Stomach (tissue), 9 donors: ENCODE results near the gene TMIE. TPM values are rescaled to one million over a fixed set of nuclear protein-coding genes. Genes with fewer than 3 reads are reported as not detected.

Experiments
- DNase-seq, 2 donors: peaks; one replicate each; pipeline versions ENCODE4 v3.0.0 to v3.0.0-alpha.2; 2013 to 2019
- H3K27ac ChIP-seq, 5 donors: fragments of 200-600 bp in 4 of 5; sonication (generic) in 4 of 5; one replicate each; pipeline ENCODE4 v1.5.1; 2013 to 2019; ENCODE audit warnings: mild to moderate bottlenecking in 1 of 5, moderate library complexity in 1 of 5
- H3K27me3 ChIP-seq, 3 donors: fragments of 200-600 bp; sonication (generic); one replicate each; pipeline ENCODE4 v1.5.1; 2017 to 2019; ENCODE audit warnings: mixed run types in 1 of 3
- H3K36me3 ChIP-seq, 4 donors: fragments of 200-600 bp; sonication (generic); 1 replicate in 3 of 4; 2 replicates in 1 of 4; pipeline ENCODE4 v1.5.1; 2016 to 2019
- H3K4me1 ChIP-seq, 4 donors: fragments of 200-600 bp; sonication (generic); one replicate each; pipeline ENCODE4 v1.5.1; 2016 to 2019
- H3K4me3 ChIP-seq, 4 donors: fragments of 200-600 bp; sonication (generic) in 3 of 4; one replicate each; pipeline ENCODE4 v1.5.1; 2016 to 2019; ENCODE audit warnings: mild to moderate bottlenecking in 1 of 4
- H3K9me3 ChIP-seq, 4 donors: fragments of 200-600 bp; sonication (generic); one replicate each; pipeline ENCODE4 v1.5.1; 2016 to 2019
- EP300 ChIP-seq: sonication (generic); formaldehyde crosslinking; IDR thresholded peaks from one replicate; pipeline ENCODE4 v1.6.1; 2017; ENCODE audit warnings: antibody characterized with exemption
- POLR2A ChIP-seq, 4 donors: fragments of 450-650 bp; IDR thresholded peaks; one replicate each; pipeline ENCODE4 v1.6.1; 2016; ENCODE audit warnings: antibody characterized with exemption in 4 of 4, control low read depth in 2 of 4, mild to moderate bottlenecking in 1 of 4, moderate library complexity in 1 of 4
- POLR2AphosphoS5 ChIP-seq, 3 donors: sonication (generic); formaldehyde crosslinking; IDR thresholded peaks; one replicate each; pipeline ENCODE4 v1.6.1; 2016; ENCODE audit warnings: antibody characterized with exemption in 3 of 3
- WGBS, 5 donors: extraction: QIAGEN DNeasy Blood & Tissue Kit in 3 of 5; methylation state at CpG; one replicate each; pipeline versions ENCODE4 v1.1.5 to v1.1.7; 2013 to 2018; 5-methylcytosine and 5-hydroxymethylcytosine counted together
- intact Hi-C: fragments of 100-400 bp; cut with DNase I; formaldehyde crosslinking; loops from one replicate; pipeline ENCODE4 v1.15.1; 2023; ENCODE audit warnings: low total_unique reads
- polyA plus RNA-seq, 3 donors: library from polyadenylated mRNA; stranded (reverse); fragments of 200-250 nt; gene quantifications; one replicate each; pipeline ENCODE4 v1.2.3, GENCODE V29; 2013
- total RNA-seq, 5 donors: library from RNA; depleted of rRNA; stranded (reverse); fragments of >200 nt; gene quantifications; one replicate each; pipeline versions ENCODE4 v1.1.0 to v1.2.3, GENCODE V29; 2014 to 2016
- TF ChIP-seq, protein P1 (sequence below), 7 experiments: fragments of 450-650 bp in 4 of 7; fragments of 200-600 bp in 3 of 7; sonication (generic) in 3 of 7; IDR thresholded peaks; one replicate each; pipeline ENCODE4 v1.5.1; 2016 to 2019; ENCODE audit warnings: antibody characterized with exemption in 7 of 7, control low read depth in 2 of 7, mild to moderate bottlenecking in 1 of 7
- donor health status: healthy with polysubstance abuse.
- donor health status: Bipolar disorder and iron deficiency.
- donor health status: healthy.

TMIE gene
- total and polyA plus RNA-seq, 8 donors: 0.46 to 1.0 (median 0.55) TPM; not detected in 5

- WGBS, 5 donors: 75 to 81% (median 79%) methylated on average over 6 of the region's 6 CpGs
- peak in 1 of 2 donors; percentile 81 for DNase-seq
- TF ChIP-seq, protein P1, sequence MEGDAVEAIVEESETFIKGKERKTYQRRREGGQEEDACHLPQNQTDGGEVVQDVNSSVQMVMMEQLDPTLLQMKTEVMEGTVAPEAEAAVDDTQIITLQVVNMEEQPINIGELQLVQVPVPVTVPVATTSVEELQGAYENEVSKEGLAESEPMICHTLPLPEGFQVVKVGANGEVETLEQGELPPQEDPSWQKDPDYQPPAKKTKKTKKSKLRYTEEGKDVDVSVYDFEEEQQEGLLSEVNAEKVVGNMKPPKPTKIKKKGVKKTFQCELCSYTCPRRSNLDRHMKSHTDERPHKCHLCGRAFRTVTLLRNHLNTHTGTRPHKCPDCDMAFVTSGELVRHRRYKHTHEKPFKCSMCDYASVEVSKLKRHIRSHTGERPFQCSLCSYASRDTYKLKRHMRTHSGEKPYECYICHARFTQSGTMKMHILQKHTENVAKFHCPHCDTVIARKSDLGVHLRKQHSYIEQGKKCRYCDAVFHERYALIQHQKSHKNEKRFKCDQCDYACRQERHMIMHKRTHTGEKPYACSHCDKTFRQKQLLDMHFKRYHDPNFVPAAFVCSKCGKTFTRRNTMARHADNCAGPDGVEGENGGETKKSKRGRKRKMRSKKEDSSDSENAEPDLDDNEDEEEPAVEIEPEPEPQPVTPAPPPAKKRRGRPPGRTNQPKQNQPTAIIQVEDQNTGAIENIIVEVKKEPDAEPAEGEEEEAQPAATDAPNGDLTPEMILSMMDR (IDR thresholded peaks at IDR 0.05): no peak
- TF ChIP-seq POLR2AphosphoS5 (IDR thresholded peaks at IDR 0.05) (no peak), POLR2A (IDR thresholded peaks at IDR 0.05) (no peak), EP300 (no peak)
- H3K27me3 ChIP-seq: no peaks in the 10 kb centered on the region
- intact Hi-C loops: no loop called here
- H3K4me3 ChIP-seq: no peak overlapping the region
- no peaks in the 10 kb centered on the region for H3K9me3 ChIP-seq
- peak overlapping the region in 1 of 5 donors; percentile 46 for H3K27ac ChIP-seq
- H3K36me3 ChIP-seq: peaks cover 0 to 68% (median 38%) of the 10 kb centered on the region in 4 donors
- H3K4me1 ChIP-seq: peaks cover 0 to 14% (median 9%) of the 10 kb centered on the region in 4 donors
These were observed 23.8 kb upstream of the TMIE start for GRCh38 chr3:46677411-46677726.

DNA sequence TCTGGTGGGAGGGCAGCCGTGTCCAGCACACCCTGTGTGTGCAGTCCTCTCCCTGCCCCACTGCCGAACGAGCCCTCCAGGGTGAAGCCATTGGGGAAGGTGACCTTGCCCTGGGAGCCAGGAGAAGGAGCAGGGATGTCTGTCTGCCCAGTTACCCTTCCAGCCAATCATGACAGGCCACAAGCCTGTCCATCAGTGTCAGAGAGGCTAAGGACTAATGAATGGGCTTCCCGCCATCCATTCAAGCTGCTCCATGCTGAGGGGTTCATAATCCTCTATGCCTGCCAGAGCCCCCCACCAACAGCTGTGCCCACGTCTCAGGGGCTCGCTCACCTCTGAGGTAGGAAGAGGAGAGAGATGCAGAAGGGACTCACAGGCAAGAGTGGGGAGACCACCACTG lies 22.9 kb upstream of the TMIE start:
- 94 to 100% (median 97%) methylated on average over 4 to 6 of the region's 6 CpGs for WGBS, 5 donors
- H3K9me3 ChIP-seq: no peaks in the 10 kb centered on the region
- no peak for TF ChIP-seq POLR2AphosphoS5 (IDR thresholded peaks at IDR 0.05)
- no peak for TF ChIP-seq EP300
- no peak for TF ChIP-seq POLR2A (IDR thresholded peaks at IDR 0.05)
- TF ChIP-seq, protein P1 (IDR thresholded peaks at IDR 0.05): no peak
- no peaks in the 10 kb centered on the region for H3K27me3 ChIP-seq
- DNase-seq: no peak
- peaks cover 0 to 14% (median 9%) of the 10 kb centered on the region in 4 donors for H3K4me1 ChIP-seq
- H3K27ac ChIP-seq: no peak overlapping the region
- intact Hi-C loops: no loop called here
- no peak overlapping the region for H3K4me3 ChIP-seq
- H3K36me3 ChIP-seq: peaks cover 0 to 66% (median 44%) of the 10 kb centered on the region in 4 donors

GRCh38 chr3:46679681-46680080 lies 21.5 kb upstream of the TMIE start:
- Histone ChIP-seq H3K36me3 (peaks cover 0 to 66% (median 44%) of the 10 kb centered on the region in 4 donors), H3K27ac (no peak overlapping the region)

DNA sequence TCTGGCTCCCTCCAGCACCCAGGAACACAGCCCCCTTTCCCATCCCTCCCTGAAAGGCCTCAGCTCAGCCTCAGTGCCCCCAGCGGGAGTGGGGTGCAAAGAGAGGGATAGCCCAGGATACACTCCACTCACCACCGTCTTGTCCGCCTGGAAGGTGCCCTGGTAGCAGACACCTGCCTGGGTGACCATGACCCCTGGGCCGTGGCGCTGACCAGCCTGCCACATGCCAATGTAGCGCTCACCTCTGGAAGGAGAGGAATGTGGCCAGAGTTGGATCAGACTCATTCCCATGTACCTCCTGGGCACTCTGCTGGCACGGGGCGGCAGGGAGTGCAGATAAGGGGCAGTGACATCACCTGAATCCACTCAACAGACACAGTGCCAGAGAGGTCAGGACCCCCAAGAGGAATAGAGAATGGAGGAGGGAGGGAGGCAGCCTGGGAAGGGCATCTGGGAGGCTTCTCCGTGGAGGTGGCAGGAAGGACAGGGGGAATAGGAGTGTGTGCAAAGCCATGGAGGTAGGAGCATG lies 20.8 kb upstream of the TMIE start:
- no peak overlapping the region for H3K4me3 ChIP-seq
- intact Hi-C loops: no loop called here
- H3K27me3 ChIP-seq: no peaks in the 10 kb centered on the region
- WGBS, 5 donors: 74 to 83% (median 79%) methylated on average over 7 to 9 of the region's 9 CpGs
- DNase-seq: no peak
- H3K9me3 ChIP-seq: no peaks in the 10 kb centered on the region
- H3K4me1 ChIP-seq: peaks cover 0 to 14% (median 9%) of the 10 kb centered on the region in 4 donors
- peaks cover 0 to 73% (median 48%) of the 10 kb centered on the region in 4 donors for H3K36me3 ChIP-seq
- H3K27ac ChIP-seq: no peak overlapping the region
- TF ChIP-seq, protein P1 (IDR thresholded peaks at IDR 0.05): no peak
- TF ChIP-seq EP300: no peak
- TF ChIP-seq POLR2AphosphoS5 (IDR thresholded peaks at IDR 0.05): no peak
- TF ChIP-seq POLR2A (IDR thresholded peaks at IDR 0.05): no peak

More at GRCh38 chr3:46679681-46680080, 21.5 kb upstream of the TMIE start:
- TF ChIP-seq POLR2AphosphoS5 (IDR thresholded peaks at IDR 0.05) (no peak), POLR2A (IDR thresholded peaks at IDR 0.05) (no peak), EP300 (no peak)
- TF ChIP-seq, protein P1 (IDR thresholded peaks at IDR 0.05): no peak
- intact Hi-C loops: no loop called here
- Histone ChIP-seq H3K27me3 (no peaks in the 10 kb centered on the region), H3K9me3 (no peaks in the 10 kb centered on the region), H3K4me3 (no peak overlapping the region), H3K4me1 (peaks cover 0 to 14% (median 9%) of the 10 kb centered on the region in 4 donors)
- DNase-seq: no peak
- WGBS, 5 donors: 80 to 87% (median 85%) methylated on average over 5 of the region's 5 CpGs
